ENCODE data around the gene PACRG.

- TF ChIP-seq EZH2phosphoT487 (conservative IDR thresholded peaks at IDR 0.05; ENCODE audit: low read length) (no peak), CTCF (IDR thresholded peaks at IDR 0.05; ENCODE audit: insufficient read depth, low read length, poor library complexity, severe bottlenecking) (no peak)
Measured at GRCh38 chr6:163262080-163262479, 534.3 kb downstream of the PACRG start.
